ENCODE measurements around the gene PROZ. TPM values are rescaled to one million over a fixed set of nuclear protein-coding genes. Genes with fewer than 3 reads are reported as not detected.

PROZ gene
- total and polyA plus RNA-seq, 2 of the 13 experiments (the other 11 are each of a cell fraction or from before 2014, with no cell fraction given) = 5.6 to 22.5 TPM

GRCh38 chr13:113150550-113151365 is 7.7 kb upstream of the PROZ start (continued):
- TF ChIP-seq PRMT3 (CRISPR knock-in tag; IDR thresholded peaks at IDR 0.05; ENCODE audit: borderline replicate concordance, low read depth) (no peak), TCF7L2 (IDR thresholded peaks at IDR 0.05; ENCODE audit: low read depth, low read length) (no peak), RNF2 (conservative IDR thresholded peaks at IDR 0.05; ENCODE audit: low read depth) (no peak), ZFY (CRISPR knock-in tag; IDR thresholded peaks at IDR 0.05) (peak; percentile 78), ZNF773 (CRISPR knock-in tag; IDR thresholded peaks at IDR 0.05; ENCODE audit: borderline replicate concordance) (0 out of 2 replicates have a peak, but pooled peaks have one; percentile 5), SRF (IDR thresholded peaks at IDR 0.05; ENCODE audit: low read depth, low read length) (no peak), ATM (IDR thresholded peaks at IDR 0.05; ENCODE audit: borderline replicate concordance) (no peak), TBX2 (CRISPR knock-in tag; IDR thresholded peaks at IDR 0.05; ENCODE audit: borderline replicate concordance) (0 out of 2 replicates have a peak, but pooled peaks have one; percentile 9), E2F1 (CRISPR knock-in tag; IDR thresholded peaks at IDR 0.05) (0 out of 2 replicates have a peak, but pooled peaks have one; percentile 1), ZBTB46 (CRISPR knock-in tag; IDR thresholded peaks at IDR 0.05; ENCODE audit: borderline replicate concordance) (no peak), PHF20 (CRISPR knock-in tag; IDR thresholded peaks at IDR 0.05) (no peak), SIN3B (IDR thresholded peaks at IDR 0.05; ENCODE audit: low read length) (no peak), NFAT5 (CRISPR knock-in tag; IDR thresholded peaks at IDR 0.05) (no peak), USF2 (IDR thresholded peaks at IDR 0.05; ENCODE audit: low read depth, low read length) (0 out of 2 replicates have a peak, but pooled peaks have one; percentile 4), USF2 (CRISPR knock-in tag; IDR thresholded peaks at IDR 0.05; ENCODE audit: borderline replicate concordance) (peak; percentile 24; the same call in 1 of the 2 replicates), ZSCAN22 (CRISPR knock-in tag; IDR thresholded peaks at IDR 0.05) (peak; percentile 39; the same call in 1 of the 2 replicates)

All from HepG2 (cell line).